ENCODE results near the gene LILRA2.
"Not testable (repeated sequence)": the region's sequence is repeated elsewhere in the genome, so short reads cannot be mapped to it uniquely, and the experiment has no call there.

Gene LILRA2

GRCh38 chr19:54563206-54563605, 10.4 kb upstream of the LILRA2 start:
- H3K27ac ChIP-seq (ENCODE audit: low read depth in 2 of 2, low read length in 2 of 2); H3K4me1 ChIP-seq (ENCODE audit: control insufficient read depth in 2 of 2, insufficient read depth in 2 of 2, low read length in 2 of 2); H3K9ac ChIP-seq (ENCODE audit: low read depth in 1 of 2, low read length in 2 of 2); H3K27me3 ChIP-seq (ENCODE audit: control insufficient read depth in 2 of 2, insufficient read depth in 2 of 2, low read length in 2 of 2); H3K36me3 ChIP-seq (ENCODE audit: control insufficient read depth in 2 of 2, insufficient read depth in 2 of 2, low read length in 2 of 2); H3K9me3 ChIP-seq (ENCODE audit: control insufficient read depth in 2 of 2, low read length in 2 of 2); H3K4me3 ChIP-seq (ENCODE audit: low read length in 2 of 2): not testable (repeated sequence)

GRCh38 chr19:54570316-54570715, 3.3 kb upstream of the LILRA2 start:
- Histone ChIP-seq H3K9me3 (ENCODE audit: control insufficient read depth in 2 of 2, low read length in 2 of 2) (no peaks in the 10 kb centered on the region), H3K27me3 (ENCODE audit: control insufficient read depth in 2 of 2, insufficient read depth in 2 of 2, low read length in 2 of 2) (no peaks in the 10 kb centered on the region), H3K9ac (ENCODE audit: low read depth in 1 of 2, low read length in 2 of 2) (no peak overlapping the region), H3K4me1 (ENCODE audit: control insufficient read depth in 2 of 2, insufficient read depth in 2 of 2, low read length in 2 of 2) (no peaks in the 10 kb centered on the region), H3K36me3 (ENCODE audit: control insufficient read depth in 2 of 2, insufficient read depth in 2 of 2, low read length in 2 of 2) (no peaks in the 10 kb centered on the region), H3K27ac (ENCODE audit: low read depth in 2 of 2, low read length in 2 of 2) (no peak overlapping the region), H3K4me3 (ENCODE audit: low read length in 2 of 2) (no peak overlapping the region)

GRCh38 chr19:54571715-54572615, 1.6 kb upstream of the LILRA2 start:
- H3K36me3 ChIP-seq (ENCODE audit: control insufficient read depth in 2 of 2, insufficient read depth in 2 of 2, low read length in 2 of 2); H3K9me3 ChIP-seq (ENCODE audit: control insufficient read depth in 2 of 2, low read length in 2 of 2); H3K4me3 ChIP-seq (ENCODE audit: low read length in 2 of 2); H3K27me3 ChIP-seq (ENCODE audit: control insufficient read depth in 2 of 2, insufficient read depth in 2 of 2, low read length in 2 of 2); H3K4me1 ChIP-seq (ENCODE audit: control insufficient read depth in 2 of 2, insufficient read depth in 2 of 2, low read length in 2 of 2); H3K9ac ChIP-seq (ENCODE audit: low read depth in 1 of 2, low read length in 2 of 2); H3K27ac ChIP-seq (ENCODE audit: low read depth in 2 of 2, low read length in 2 of 2): not testable (repeated sequence)

GRCh38 chr19:54572696-54573311, 786 bp upstream of the LILRA2 start:
- Histone ChIP-seq H3K4me3 (ENCODE audit: low read length in 2 of 2) (no peak overlapping the region), H3K27ac (ENCODE audit: low read depth in 2 of 2, low read length in 2 of 2) (no peak overlapping the region), H3K36me3 (ENCODE audit: control insufficient read depth in 2 of 2, insufficient read depth in 2 of 2, low read length in 2 of 2) (no peaks in the 10 kb centered on the region), H3K9me3 (ENCODE audit: control insufficient read depth in 2 of 2, low read length in 2 of 2) (no peaks in the 10 kb centered on the region), H3K9ac (ENCODE audit: low read depth in 1 of 2, low read length in 2 of 2) (no peak overlapping the region), H3K4me1 (ENCODE audit: control insufficient read depth in 2 of 2, insufficient read depth in 2 of 2, low read length in 2 of 2) (no peaks in the 10 kb centered on the region), H3K27me3 (ENCODE audit: control insufficient read depth in 2 of 2, insufficient read depth in 2 of 2, low read length in 2 of 2) (no peaks in the 10 kb centered on the region)

- H3K9me3 ChIP-seq (ENCODE audit: control insufficient read depth in 2 of 2, low read length in 2 of 2): no peaks in the 10 kb centered on the region
- no peaks in the 10 kb centered on the region for H3K4me1 ChIP-seq (ENCODE audit: control insufficient read depth in 2 of 2, insufficient read depth in 2 of 2, low read length in 2 of 2)
- no peak overlapping the region for H3K27ac ChIP-seq (ENCODE audit: low read depth in 2 of 2, low read length in 2 of 2)
- H3K27me3 ChIP-seq (ENCODE audit: control insufficient read depth in 2 of 2, insufficient read depth in 2 of 2, low read length in 2 of 2): no peaks in the 10 kb centered on the region
- no peak overlapping the region for H3K9ac ChIP-seq (ENCODE audit: low read depth in 1 of 2, low read length in 2 of 2)
- H3K36me3 ChIP-seq (ENCODE audit: control insufficient read depth in 2 of 2, insufficient read depth in 2 of 2, low read length in 2 of 2): no peaks in the 10 kb centered on the region
- H3K4me3 ChIP-seq (ENCODE audit: low read length in 2 of 2): no peak overlapping the region
These were observed 461 bp downstream of the LILRA2 start for GRCh38 chr19:54574051-54574450.

- Histone ChIP-seq H3K9me3 (ENCODE audit: control insufficient read depth in 2 of 2, low read length in 2 of 2) (no peaks in the 10 kb centered on the region), H3K27me3 (ENCODE audit: control insufficient read depth in 2 of 2, insufficient read depth in 2 of 2, low read length in 2 of 2) (no peaks in the 10 kb centered on the region), H3K27ac (ENCODE audit: low read depth in 2 of 2, low read length in 2 of 2) (no peak overlapping the region), H3K4me3 (ENCODE audit: low read length in 2 of 2) (no peak overlapping the region), H3K4me1 (ENCODE audit: control insufficient read depth in 2 of 2, insufficient read depth in 2 of 2, low read length in 2 of 2) (no peaks in the 10 kb centered on the region), H3K36me3 (ENCODE audit: control insufficient read depth in 2 of 2, insufficient read depth in 2 of 2, low read length in 2 of 2) (no peaks in the 10 kb centered on the region), H3K9ac (ENCODE audit: low read depth in 1 of 2, low read length in 2 of 2) (no peak overlapping the region)
These were observed 1.0 kb downstream of the LILRA2 start for GRCh38 chr19:54574527-54575056.

GRCh38 chr19:54575205-54575604, 1.6 kb downstream of the LILRA2 start:
- H3K27me3 ChIP-seq (ENCODE audit: control insufficient read depth in 2 of 2, insufficient read depth in 2 of 2, low read length in 2 of 2); H3K9me3 ChIP-seq (ENCODE audit: control insufficient read depth in 2 of 2, low read length in 2 of 2); H3K36me3 ChIP-seq (ENCODE audit: control insufficient read depth in 2 of 2, insufficient read depth in 2 of 2, low read length in 2 of 2); H3K9ac ChIP-seq (ENCODE audit: low read depth in 1 of 2, low read length in 2 of 2); H3K4me1 ChIP-seq (ENCODE audit: control insufficient read depth in 2 of 2, insufficient read depth in 2 of 2, low read length in 2 of 2); H3K27ac ChIP-seq (ENCODE audit: low read depth in 2 of 2, low read length in 2 of 2); H3K4me3 ChIP-seq (ENCODE audit: low read length in 2 of 2): not testable (repeated sequence)

GRCh38 chr19:54576411-54576976, 2.9 kb downstream of the LILRA2 start:
- Histone ChIP-seq H3K9ac (ENCODE audit: low read depth in 1 of 2, low read length in 2 of 2) (no peak overlapping the region), H3K27ac (ENCODE audit: low read depth in 2 of 2, low read length in 2 of 2) (no peak overlapping the region), H3K27me3 (ENCODE audit: control insufficient read depth in 2 of 2, insufficient read depth in 2 of 2, low read length in 2 of 2) (no peaks in the 10 kb centered on the region), H3K4me3 (ENCODE audit: low read length in 2 of 2) (no peak overlapping the region), H3K9me3 (ENCODE audit: control insufficient read depth in 2 of 2, low read length in 2 of 2) (no peaks in the 10 kb centered on the region), H3K4me1 (ENCODE audit: control insufficient read depth in 2 of 2, insufficient read depth in 2 of 2, low read length in 2 of 2) (no peaks in the 10 kb centered on the region), H3K36me3 (ENCODE audit: control insufficient read depth in 2 of 2, insufficient read depth in 2 of 2, low read length in 2 of 2) (no peaks in the 10 kb centered on the region)

GRCh38 chr19:54577334-54577733, 3.7 kb downstream of the LILRA2 start:
- H3K36me3 ChIP-seq (ENCODE audit: control insufficient read depth in 2 of 2, insufficient read depth in 2 of 2, low read length in 2 of 2): no peaks in the 10 kb centered on the region
- H3K4me3 ChIP-seq (ENCODE audit: low read length in 2 of 2): no peak overlapping the region
- no peak overlapping the region for H3K27ac ChIP-seq (ENCODE audit: low read depth in 2 of 2, low read length in 2 of 2)
- no peaks in the 10 kb centered on the region for H3K9me3 ChIP-seq (ENCODE audit: control insufficient read depth in 2 of 2, low read length in 2 of 2)
- H3K9ac ChIP-seq (ENCODE audit: low read depth in 1 of 2, low read length in 2 of 2): no peak overlapping the region
- no peaks in the 10 kb centered on the region for H3K27me3 ChIP-seq (ENCODE audit: control insufficient read depth in 2 of 2, insufficient read depth in 2 of 2, low read length in 2 of 2)
- no peaks in the 10 kb centered on the region for H3K4me1 ChIP-seq (ENCODE audit: control insufficient read depth in 2 of 2, insufficient read depth in 2 of 2, low read length in 2 of 2)

- not testable (repeated sequence) for H3K36me3 ChIP-seq (ENCODE audit: control insufficient read depth in 2 of 2, insufficient read depth in 2 of 2, low read length in 2 of 2); H3K27ac ChIP-seq (ENCODE audit: low read depth in 2 of 2, low read length in 2 of 2); H3K4me1 ChIP-seq (ENCODE audit: control insufficient read depth in 2 of 2, insufficient read depth in 2 of 2, low read length in 2 of 2); H3K9ac ChIP-seq (ENCODE audit: low read depth in 1 of 2, low read length in 2 of 2); H3K4me3 ChIP-seq (ENCODE audit: low read length in 2 of 2); H3K9me3 ChIP-seq (ENCODE audit: control insufficient read depth in 2 of 2, low read length in 2 of 2); H3K27me3 ChIP-seq (ENCODE audit: control insufficient read depth in 2 of 2, insufficient read depth in 2 of 2, low read length in 2 of 2)
These were observed 4.7 kb downstream of the LILRA2 start for GRCh38 chr19:54578268-54578667.
